GM18517 (cell line): ENCODE data around the gene TMEM236.
A peak's percentile ranks its signal among the peaks of the same experiment; 100 is the strongest.

ENCODE experiments used
- ATAC-seq: cut with Tn5 transposase; IDR thresholded peaks from one replicate; pipeline ENCODE4 v1.9.1; 2021; ENCODE audit warnings: mild to moderate bottlenecking, moderate library complexity; ENCODE audit not compliant: unreplicated experiment

The TMEM236 gene

DNA sequence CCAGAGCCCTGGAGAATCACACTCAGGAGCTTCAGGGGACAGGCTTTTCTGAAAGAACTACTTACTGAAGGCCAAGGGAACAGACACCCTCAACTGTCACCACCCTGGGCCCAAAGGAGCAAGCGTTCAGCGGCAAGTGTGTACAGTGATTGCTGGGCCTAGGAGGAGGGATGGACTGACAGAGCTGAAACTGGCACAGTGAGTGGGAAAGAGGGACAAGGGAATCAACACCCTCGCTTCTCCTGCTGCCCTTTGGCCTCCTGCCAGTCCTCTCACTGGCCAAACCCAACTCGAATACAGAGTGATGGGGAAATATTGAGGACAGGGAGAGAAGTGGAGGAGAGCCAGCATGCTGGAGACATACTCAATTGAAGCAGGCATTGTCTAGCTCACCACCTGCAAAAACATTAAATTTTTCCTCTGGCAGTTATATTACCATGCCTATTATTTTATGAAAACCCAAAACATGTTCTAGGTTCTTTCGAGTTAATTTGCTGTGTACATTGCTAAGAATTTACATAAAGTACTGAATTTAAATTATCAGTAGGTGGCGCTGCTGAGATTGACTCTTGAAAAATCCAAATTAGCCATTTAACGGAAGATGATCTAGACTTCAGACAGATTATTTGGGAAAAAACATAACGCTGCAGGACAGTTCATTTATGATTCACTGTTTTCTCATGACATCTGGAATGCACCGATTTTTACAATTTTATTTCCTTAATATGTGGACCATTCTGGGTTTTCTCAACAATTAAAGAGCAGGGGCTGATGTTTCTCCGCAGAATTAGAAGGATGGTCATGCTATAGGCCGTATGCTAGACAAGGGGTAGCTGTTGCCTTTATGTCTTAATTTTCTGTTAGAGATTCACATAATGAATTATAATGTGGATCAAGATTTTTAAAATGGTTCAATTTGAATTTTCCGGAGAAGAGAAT is 14.7 kb upstream of the TMEM236 start:
- no peak for ATAC-seq

DNA sequence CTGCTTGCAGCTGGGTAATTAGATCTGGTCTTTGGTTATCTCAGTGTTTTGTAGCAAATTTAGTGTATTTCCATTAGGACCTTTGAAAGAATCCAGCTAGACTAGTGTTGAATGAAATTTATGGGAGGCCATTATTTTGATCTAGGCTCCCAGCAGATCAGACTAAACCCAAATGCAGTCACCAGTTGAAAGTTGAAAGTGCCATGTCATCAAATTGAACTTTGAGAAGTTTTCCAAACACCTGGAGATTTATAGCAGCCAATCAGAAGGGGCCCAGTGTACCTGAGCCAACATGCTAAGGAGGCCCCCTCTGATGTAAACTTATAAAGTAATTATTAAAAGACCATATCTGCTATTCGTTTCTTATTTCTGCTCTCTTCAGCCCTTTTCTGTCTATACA is 11.3 kb upstream of the TMEM236 start:
- no peak for ATAC-seq

DNA sequence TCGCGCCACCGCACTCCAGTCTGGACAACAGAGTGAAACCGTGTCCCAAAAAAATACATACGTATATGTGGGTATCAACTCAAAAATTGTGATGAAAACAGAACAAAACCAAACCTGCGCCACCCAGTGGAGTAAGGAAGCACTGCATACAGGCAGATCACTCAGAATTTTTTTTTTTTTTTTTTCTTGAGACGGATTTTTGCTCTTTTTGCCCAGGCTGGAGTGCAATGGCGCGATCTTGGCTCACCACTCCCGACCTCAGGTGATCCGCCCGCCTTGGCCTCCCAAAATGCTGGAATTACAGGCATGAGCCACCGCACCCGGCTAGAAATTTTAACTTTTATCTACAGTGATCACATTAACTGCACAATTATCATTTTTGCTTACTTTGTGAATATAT is 9.1 kb upstream of the TMEM236 start:
- peak; percentile 48 for ATAC-seq

DNA sequence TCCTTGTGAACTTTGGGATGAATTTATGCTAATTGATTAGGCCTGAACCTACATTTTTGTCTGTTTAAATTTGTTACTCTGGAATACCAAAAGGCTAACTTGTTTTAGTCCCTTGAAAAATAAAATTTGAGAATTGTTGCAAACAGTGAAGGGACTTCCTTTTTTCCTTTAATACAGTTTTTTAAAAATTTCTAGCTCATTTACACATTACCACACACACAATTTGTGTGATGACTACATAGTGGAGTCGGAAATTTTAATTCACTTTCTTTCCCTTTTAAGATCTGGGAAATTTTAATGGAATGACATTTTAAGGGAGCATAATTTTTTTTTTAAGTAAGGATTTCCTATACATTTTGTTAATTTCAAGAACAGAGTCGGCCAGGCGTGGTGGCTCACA is 8.6 kb upstream of the TMEM236 start:
- no peak for ATAC-seq

DNA sequence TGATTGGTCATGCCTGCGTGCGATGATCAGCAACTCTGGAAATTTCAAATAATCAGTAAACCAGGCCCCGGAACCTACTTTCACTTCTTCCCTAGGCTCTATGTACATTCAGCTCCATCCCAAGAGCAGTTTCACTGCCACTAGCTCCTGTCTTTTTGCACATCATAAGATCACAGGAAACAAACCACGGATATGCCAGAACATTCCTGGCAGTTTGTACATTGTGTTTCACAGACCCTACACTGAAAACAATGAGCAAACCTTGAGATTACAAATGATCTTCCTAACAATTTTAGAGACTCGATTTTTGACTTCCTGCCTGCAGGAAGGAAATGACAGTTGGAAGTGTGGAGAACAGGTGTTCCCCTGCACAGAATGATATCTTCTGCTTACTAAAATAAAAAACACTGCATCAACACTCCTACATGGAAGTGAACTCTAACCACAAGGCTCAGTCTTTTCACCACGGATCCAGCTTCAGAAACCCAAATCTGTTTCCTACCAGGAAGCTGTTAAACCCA is 7.6 kb upstream of the TMEM236 start:
- ATAC-seq = no peak

DNA sequence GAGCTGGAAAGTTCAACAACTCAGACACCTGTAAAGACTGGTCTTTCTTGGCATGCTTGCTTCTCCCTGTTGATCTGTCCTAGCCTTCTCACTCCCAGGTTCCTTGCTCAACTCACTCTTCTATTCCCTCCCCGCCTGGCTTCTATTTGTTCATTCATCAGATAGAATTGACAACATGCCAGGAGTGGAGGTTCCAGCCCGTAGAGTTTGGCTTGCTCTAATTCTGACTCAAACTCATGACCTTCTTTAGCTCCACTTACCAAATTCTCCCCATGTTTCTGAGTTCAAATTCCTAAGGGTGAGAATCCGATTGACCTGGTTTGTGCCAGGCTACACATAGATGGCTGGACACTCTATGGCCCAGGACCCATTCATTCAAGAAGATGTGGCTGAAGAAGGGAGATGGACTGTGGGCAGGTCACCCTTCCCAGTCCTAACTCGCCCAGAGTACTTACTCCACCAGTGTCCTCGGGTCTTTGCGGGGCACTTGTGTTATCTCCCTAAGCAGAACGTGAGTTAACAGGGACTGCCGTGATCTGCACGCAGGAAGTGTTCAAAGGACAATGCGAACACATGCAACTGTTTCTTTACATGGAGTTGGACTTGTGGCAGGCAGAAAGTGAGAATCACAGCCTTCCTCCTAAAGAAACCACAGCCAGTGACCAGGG is 4.0 kb upstream of the TMEM236 start:
- ATAC-seq = no peak

DNA sequence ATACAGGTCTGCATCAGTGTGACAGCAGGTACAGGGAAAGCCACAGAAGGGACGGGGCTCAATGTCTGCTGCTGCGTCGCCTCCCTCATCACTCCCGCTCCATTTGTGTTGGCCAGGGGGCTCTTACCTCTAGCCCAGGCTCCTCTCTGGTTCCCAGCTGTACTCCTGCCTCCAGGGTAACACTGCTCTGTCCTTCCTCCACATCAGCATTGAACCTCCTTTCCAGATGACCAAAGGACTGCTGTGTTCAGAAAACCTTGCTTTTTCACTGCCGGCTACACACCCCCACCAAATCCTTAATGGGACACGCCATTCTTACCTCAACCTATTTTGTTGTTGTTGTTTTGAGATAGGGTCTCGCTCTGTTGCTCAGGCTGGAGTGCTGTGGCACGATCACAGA is 2.1 kb upstream of the TMEM236 start:
- ATAC-seq = no peak

DNA sequence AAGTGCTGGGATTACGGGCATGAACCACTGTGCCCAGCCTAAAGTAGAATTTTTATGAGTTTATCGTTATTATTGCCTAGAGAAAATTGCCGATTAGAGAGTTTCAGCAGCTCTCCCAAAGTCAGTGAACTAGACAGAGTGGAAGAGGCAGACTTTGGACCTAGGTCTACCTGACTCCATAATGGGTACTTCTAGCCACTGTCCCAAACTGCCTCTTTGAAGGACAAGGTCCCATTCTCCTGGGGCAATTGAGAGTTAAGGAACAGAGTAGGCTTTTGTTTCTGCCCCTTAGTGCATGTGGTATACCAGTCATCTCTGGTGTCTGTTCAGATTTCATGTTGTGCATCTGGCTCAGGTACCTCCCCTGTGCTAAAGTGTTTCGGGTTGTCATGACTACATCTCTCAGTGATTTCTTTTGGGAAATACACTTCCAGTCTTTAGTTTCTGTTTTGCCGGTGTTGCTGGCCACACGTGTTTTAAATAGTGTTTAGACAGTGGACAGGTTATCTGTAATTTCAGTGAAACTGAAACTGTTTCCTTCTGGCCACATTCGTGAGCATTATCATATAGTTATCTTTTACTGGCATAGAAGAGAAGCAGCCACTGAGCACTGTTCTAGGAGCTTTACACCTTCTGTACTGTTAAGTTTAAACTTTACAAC is 4.7 kb downstream of the TMEM236 start:
- peak; percentile 95 for ATAC-seq

DNA sequence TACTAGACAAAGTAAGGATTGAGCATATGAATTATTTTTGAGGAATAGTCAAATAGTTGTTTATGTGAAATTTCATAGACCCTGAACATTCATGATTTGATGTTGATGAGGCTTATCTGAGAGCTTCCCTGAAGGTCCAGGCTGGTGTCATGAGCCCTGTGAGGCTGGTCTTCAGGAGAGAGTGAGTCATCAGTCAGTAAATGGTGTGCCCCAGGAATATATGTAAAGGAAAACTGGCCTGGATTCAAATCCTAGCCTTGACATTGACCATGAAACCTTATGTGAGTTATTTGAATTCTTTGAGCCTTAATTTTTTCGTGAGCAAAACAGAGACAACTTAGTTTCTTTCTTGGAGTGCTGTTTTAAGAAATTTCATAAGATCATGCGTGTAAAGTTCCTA is 6.2 kb downstream of the TMEM236 start:
- ATAC-seq = no peak

DNA sequence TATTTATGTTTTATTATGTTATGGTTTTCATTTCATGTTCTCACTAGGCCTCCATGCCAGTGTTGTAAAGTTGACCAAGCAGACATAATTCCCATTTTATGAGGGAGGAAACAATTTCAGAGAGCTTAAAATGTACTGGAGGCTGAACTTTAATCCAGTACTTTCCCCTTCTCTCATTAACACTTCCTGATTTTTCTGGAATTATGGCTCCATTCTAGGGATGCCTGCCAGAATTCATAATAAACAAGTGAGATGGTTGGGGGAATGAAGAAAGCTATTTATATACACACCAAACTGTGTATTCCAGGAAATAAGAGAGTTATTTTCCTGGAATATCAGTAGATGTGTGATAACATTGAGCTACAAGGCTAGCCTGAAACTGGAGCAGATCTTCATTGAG is 6.9 kb downstream of the TMEM236 start:
- no peak for ATAC-seq

DNA sequence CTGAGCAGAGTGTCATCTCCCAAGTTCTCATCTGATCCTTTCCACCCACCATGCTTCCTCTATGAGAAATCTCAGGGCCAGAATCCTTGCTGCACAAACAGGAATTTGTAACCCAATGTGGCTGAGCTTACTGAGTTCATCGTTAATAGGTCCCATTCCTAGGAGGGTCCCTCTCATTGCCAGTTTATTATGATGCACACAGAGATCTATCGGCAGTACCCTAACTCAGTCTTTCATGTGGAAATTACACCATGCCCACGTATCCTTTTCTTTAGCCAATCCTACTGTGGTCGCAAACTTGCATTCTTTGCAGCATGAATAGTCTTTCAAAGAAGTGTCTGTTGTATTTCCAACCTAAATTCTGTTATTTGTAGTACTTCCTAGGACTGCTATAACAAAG is 12.1 kb downstream of the TMEM236 start:
- no peak for ATAC-seq

DNA sequence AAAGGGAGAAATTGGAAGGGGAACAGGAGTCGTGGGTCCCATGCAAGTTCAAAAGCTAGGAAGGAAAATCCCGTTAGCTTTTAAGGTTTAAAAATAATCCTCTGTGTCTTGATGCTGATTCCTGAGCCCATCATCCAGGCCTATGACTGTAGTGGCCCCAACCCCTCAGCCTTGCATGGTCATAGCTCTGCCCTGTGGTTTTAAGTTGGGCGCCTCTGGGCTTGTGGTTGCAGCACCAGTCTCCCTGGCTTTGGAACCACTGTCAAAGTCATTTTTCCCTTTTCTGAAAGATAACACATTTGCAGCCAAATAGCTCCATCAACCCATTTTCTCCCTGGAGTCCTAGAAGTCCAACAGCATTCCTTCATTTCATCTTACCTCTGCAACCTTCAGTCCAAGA is 13.6 kb downstream of the TMEM236 start:
- no peak for ATAC-seq

DNA sequence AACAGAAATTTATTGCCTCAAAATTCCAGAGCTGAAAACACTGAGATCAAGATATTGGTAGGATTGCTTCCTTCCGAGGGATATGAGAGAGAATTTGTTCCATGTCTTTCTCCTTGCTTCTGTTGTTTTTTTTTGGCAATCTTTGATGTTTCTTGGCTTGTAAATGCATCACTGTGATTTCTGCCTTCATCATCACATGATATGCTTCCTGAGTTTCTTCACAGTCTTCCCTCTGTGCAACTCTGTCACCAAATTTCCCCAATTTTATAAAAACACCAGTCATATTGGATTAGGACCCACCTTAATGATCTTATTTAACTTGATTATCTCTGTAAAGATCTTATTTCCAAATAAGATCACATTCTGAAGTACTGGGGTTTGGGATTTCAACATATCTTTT is 14.7 kb downstream of the TMEM236 start:
- ATAC-seq = no peak

DNA sequence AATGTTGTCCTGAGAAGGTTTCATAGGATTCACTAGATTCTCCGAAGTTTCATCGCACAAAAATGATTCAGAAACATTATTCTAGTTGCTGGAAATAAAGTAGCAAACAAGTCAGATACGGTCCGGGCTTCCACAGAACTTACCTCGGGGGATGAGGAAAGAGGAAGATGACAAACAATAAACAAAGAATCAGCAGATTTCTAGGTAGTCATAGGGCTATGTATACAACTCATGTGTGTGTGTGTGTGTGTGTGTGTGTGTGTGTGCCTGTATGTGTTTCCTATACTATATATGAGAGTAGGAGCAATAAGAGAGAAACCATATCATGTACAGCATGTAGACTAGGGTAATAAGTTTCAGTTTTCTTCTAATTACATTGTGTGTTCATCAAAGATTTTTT is 16.5 kb downstream of the TMEM236 start:
- no peak for ATAC-seq

DNA sequence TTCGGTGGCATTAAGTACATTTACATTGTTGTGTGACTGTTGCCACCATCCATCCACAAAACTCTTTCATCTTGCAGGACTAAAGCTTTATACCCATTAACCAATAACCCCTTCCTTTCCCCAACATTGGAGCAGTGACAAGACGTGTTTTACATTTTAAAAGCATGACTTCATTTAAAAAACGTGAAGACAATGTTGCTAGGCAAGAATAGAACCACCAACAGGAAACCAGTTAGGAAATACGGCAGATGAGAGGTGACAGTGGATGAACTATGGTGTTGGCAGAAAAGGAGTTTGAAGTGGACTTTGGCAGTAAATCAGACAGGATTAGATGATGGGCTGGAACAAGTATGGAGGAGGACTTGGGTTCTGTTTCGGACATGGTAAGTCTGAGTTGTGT is 17.0 kb downstream of the TMEM236 start:
- no peak for ATAC-seq

DNA sequence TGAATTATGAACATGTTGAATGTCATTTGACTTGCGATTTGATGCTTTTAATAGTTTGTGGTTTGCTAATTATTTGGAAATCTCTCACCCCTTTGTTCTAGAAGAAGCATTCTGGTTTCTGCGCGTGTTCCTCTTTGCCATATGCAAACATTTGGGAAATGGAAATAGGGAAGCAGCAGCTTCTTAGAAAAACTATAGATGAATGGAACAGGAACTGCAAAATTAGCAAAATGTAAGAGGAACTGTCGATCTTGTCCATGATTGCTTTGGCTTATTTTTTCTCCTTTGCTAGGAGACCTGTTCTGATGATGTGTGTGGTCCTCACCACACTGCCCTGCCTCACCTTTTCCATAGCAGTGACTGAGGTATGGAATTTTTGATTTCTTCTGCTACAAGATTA is 19.0 kb downstream of the TMEM236 start:
- no peak for ATAC-seq

DNA sequence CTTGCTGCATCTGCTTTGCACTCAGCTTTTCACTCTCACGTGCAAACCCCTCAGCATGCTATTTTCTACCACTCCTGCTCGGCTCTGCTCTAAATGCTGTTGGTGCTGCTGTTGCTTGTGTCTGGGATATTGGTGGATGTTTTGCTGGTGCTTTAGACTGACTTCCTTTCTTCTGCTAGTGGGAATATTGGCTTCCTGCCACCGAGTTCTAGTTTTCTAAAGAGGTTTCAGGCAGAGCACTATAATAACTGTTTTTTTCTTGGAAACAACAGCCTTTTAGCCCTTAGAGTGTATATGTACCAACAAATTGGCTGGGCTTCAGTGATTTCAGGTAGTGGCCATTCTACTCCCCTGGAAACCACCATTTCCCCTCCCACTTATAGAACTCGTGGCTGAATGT is 27.8 kb downstream of the TMEM236 start:
- ATAC-seq = no peak

DNA sequence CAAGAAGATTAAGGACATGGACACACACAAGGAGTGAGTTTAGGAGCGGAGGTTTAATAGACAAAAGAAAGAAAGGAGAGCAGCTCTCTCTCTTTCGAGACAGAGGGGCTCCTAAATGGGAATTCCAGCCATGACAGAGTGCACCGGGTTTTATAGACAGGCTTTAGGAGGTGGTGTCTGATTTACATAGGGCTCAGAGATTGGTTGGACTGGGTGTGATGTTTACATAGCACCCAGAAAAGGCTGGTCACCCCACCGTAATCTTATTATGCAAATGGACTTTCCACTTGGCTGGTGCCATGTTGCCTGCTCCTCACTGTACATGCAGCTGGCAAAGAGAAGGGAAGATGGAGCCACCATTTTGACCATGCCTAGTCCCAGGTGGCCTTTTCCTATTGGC is 28.7 kb downstream of the TMEM236 start:
- ATAC-seq = no peak

DNA sequence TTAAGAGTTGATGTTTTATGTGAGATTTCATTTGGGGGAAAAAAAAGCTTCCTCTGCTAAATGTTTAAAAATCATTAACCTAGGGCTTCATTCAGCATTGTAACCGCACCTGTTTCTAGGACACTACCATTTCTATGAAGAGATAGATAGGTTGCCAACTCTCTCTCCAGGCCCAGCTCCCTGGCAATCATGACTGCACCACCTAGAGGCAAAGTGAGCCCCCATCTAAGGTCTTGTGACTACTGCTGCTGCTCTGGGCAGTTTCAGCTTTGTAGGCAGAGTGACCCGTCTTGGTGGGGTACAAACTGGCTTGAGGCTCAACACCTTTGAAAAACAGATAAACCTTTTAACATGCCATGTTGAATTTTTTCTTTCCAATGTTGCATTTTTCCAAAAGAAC is 29.9 kb downstream of the TMEM236 start:
- no peak for ATAC-seq

DNA sequence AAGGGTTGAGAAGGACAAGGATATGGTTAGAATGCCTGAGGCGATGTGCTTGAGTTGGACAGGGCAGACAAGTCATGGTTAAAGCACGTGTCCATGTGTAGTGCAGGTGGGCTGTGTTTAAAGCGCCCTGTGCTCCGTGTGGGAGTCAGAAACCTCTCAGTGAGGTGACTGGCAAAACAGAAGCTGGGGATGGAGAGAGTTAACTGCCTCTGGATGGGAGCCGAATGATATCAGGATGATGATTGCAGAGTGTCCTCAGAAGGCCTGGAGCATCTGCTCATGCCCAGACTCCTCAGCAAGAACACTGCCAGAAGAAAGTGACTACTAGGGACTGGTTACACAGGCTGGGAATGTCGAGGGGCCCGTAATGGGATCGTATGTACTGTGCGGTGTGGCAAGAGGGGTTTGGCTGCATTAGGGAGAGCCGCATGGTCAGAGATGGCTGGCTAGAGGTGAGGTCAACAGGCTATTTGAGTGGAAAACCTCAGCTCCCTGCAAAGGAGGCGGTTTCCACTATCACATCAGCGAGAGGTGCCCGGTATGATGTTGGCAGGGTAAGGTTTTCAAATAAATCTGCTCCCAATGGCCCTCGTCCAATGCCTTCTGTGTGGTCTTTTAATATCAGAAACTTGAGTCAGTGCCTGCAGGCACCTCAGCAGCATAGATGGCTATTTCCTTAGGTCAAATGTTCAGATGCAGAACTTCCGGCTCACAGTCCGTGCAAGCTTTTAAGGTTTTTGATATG is 31.1 kb downstream of the TMEM236 start:
- ATAC-seq = no peak

DNA sequence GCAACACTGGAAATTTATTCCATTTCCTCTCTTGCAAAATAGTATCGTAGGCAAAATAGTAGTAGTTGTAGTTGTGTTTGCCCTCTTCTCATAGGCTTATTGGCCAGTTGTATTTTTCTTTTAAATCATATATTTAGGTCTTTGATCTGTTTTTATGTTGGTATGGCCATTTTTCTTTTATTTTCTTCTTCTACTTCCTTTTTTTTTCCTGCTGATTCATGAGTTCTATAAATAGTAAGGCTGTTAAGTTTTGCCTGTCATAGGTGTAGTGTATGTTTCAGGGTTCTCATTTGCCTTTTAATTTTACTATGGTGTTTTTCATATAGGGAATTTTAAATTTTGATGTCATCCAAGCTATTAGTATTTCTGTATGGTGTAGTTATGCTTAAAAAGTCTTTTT is 31.8 kb downstream of the TMEM236 start:
- no peak for ATAC-seq
